ENCODE results near the gene COL20A1. TPM values are rescaled to one million over a fixed set of nuclear protein-coding genes. Genes with fewer than 3 reads are reported as not detected.

Gene COL20A1
- total and polyA plus RNA-seq, 2 donors (not counting 1 experiment from before 2014, with no cell fraction given) = not detected

DNA sequence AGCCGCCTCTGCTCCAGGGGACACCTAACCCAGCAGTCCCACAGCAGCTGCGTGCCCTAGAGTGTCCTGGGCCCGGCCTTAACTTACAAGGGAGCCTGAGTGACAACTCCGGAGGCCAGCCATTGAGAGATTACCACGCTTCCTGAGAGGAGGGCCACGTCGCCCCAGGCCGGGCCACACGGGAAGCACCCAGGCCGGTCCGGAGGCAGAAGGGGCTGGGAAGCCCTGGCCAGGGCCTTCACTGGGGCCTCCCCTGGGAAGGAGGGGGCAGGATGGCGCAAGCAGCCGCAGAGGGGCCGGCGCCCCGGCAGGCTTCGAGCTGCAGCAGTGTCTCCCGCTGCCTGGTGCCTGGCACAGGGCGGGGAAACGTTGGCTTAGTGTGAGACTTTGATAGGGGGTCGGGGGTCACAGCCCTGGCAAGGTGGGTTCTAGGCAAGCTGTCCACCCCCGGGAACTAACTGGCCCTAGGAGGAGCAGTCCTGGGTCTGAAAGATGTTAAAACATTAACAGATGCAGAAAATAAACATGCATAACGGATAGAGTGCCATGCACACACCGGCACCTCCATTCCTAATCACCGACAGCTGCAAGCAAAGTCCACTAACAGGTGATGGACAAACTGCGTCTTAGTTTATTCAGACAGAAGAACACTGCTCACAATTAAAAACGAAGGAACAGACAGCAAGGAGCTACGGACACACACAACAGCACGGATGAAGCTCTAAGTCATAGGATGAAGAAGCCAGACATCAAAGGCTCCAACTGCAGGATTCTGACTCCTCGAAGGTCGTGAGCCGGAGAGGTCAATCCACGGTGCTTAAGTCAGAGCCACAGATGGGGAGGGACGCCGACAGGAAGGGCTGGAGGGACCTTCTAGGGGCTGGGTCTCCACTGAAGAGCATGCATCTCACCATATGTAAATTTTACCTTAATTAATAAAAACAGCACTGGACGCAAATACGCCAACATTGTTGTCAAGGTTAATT lies 50.8 kb downstream of the COL20A1 start:
- no peaks in the 10 kb centered on the region for H3K9me3 ChIP-seq (ENCODE audit: control extremely low read depth in 1 of 3, control insufficient read depth in 2 of 3, insufficient read depth in 1 of 3, low read length in 2 of 3)
- no peaks in the 10 kb centered on the region for H3K36me3 ChIP-seq (replicated peaks in 1 of 2; ENCODE audit: control extremely low read depth in 1 of 2, control insufficient read depth in 1 of 2, extremely low read depth in 1 of 2, insufficient read depth in 2 of 2, low read length in 1 of 2)
- no peak overlapping the region for H3K4me2 ChIP-seq (replicated peaks; ENCODE audit: low read depth, low read length, poor library complexity, severe bottlenecking)
- Mint-ChIP-seq H3K27ac (no peak overlapping the region), H3K9me3 (ENCODE audit: insufficient read depth) (peaks cover 7% of the 10 kb centered on the region), H3K4me1 (no peaks in the 10 kb centered on the region), H3K27me3 (peaks cover 12% of the 10 kb centered on the region), H3K4me3 (no peak overlapping the region)
- 77% methylated on average over 30 of the region's 37 CpGs for WGBS (ENCODE audit: insufficient coverage)
- ATAC-seq (ENCODE audit: low read depth) = no peak
- ChIA-PET CTCF (no interaction called here), POLR2A (no interaction called here)
- no peaks in the 10 kb centered on the region for H3K27me3 ChIP-seq (replicated peaks in 1 of 4; ENCODE audit: control extremely low read depth in 1 of 4, control insufficient read depth in 3 of 4, insufficient read depth in 4 of 4, low read length in 3 of 4)
- no peaks in the 10 kb centered on the region for H3K4me1 ChIP-seq (ENCODE audit: control insufficient read depth in 2 of 2, insufficient read depth in 2 of 2, low read length in 2 of 2)
- no peak for DNase-seq
- no peak overlapping the region for H3K9ac ChIP-seq (ENCODE audit: low read length)
- no peaks in the 10 kb centered on the region for H4K20me1 ChIP-seq (ENCODE audit: control insufficient read depth, insufficient read depth, low read length, poor library complexity, severe bottlenecking)
- H3K27ac ChIP-seq (ENCODE audit: low read length in 2 of 2) = no peak overlapping the region
- no peak overlapping the region for H3K4me3 ChIP-seq (ENCODE audit: control extremely low read depth in 1 of 5, extremely low read depth in 1 of 5, insufficient read depth in 1 of 5, low read depth in 2 of 5, low read length in 4 of 5)
- intact Hi-C loops (cut with micrococcal nuclease) = no loop called here
- TF ChIP-seq, protein P1, sequence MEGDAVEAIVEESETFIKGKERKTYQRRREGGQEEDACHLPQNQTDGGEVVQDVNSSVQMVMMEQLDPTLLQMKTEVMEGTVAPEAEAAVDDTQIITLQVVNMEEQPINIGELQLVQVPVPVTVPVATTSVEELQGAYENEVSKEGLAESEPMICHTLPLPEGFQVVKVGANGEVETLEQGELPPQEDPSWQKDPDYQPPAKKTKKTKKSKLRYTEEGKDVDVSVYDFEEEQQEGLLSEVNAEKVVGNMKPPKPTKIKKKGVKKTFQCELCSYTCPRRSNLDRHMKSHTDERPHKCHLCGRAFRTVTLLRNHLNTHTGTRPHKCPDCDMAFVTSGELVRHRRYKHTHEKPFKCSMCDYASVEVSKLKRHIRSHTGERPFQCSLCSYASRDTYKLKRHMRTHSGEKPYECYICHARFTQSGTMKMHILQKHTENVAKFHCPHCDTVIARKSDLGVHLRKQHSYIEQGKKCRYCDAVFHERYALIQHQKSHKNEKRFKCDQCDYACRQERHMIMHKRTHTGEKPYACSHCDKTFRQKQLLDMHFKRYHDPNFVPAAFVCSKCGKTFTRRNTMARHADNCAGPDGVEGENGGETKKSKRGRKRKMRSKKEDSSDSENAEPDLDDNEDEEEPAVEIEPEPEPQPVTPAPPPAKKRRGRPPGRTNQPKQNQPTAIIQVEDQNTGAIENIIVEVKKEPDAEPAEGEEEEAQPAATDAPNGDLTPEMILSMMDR (IDR thresholded peaks at IDR 0.05) = no peak
- TF ChIP-seq EZH2 (IDR thresholded peaks at IDR 0.05; ENCODE audit: borderline replicate concordance, insufficient read depth, low read depth, low read length, poor library complexity, severe bottlenecking) = no peak
- no peak overlapping the region for H2AFZ ChIP-seq (ENCODE audit: insufficient read depth, low read depth, low read length, poor library complexity, severe bottlenecking)
- H3K79me2 ChIP-seq (ENCODE audit: control insufficient read depth, insufficient read depth, low read length) = no peaks in the 10 kb centered on the region

Measured in B cell (primary cell).